GM18951 (cell line): ENCODE results near the gene PET117.
"Not testable (repeated sequence)": the region's sequence is repeated elsewhere in the genome, so short reads cannot be mapped to it uniquely, and the experiment has no call there.

Experiments
- POLR2A ChIP-seq: IDR thresholded peaks from 4 replicates; pipeline ENCODE4 v1.6.1; 2011; ENCODE audit warnings: mild to moderate bottlenecking; ENCODE audit not compliant: insufficient read length, insufficient read depth; ENCODE audit errors: extremely low read depth
- in situ Hi-C: fragments of 300-500 bp; cut with MboI; formaldehyde crosslinking; loops from one replicate; pipeline ENCODE4 v1.12.0; 2022; ENCODE audit warnings: low sequenced_read_pairs, mixed read lengths, inconsistent platforms; ENCODE audit not compliant: unreplicated experiment

PET117 gene

GRCh38 chr20:18174906-18175683 is 37.4 kb downstream of the PET117 start:
- TF ChIP-seq POLR2A, result no peak
- in situ Hi-C loops, result no loop called here

- TF ChIP-seq POLR2A, result no peak
- in situ Hi-C loops, result no loop called here
These were observed 38.7 kb downstream of the PET117 start for GRCh38 chr20:18176318-18176785.

- in situ Hi-C loops, result not testable (repeated sequence)
These were observed 42.7 kb downstream of the PET117 start for GRCh38 chr20:18180366-18180765.

GRCh38 chr20:18180815-18181214 is 43.2 kb downstream of the PET117 start:
- TF ChIP-seq POLR2A, result no peak
- in situ Hi-C loops, result no loop called here

- in situ Hi-C loops, result no loop called here
- no peak for TF ChIP-seq POLR2A
These were observed 49.4 kb downstream of the PET117 start for GRCh38 chr20:18187020-18187419.

GRCh38 chr20:18188434-18188833 is 50.8 kb downstream of the PET117 start:
- in situ Hi-C loops, result no loop called here
- no peak for TF ChIP-seq POLR2A

GRCh38 chr20:18190338-18191233 is 52.9 kb downstream of the PET117 start:
- in situ Hi-C loops, result no loop called here

GRCh38 chr20:18191306-18191705 is 53.6 kb downstream of the PET117 start:
- TF ChIP-seq POLR2A, result no peak
- in situ Hi-C loops, result no loop called here

More at GRCh38 chr20:18190338-18191233, 52.9 kb downstream of the PET117 start:
- TF ChIP-seq POLR2A, result no peak
